GM18505 (cell line): ENCODE data around the gene ONECUT3.

ENCODE experiments used
- ATAC-seq: cut with Tn5 transposase; IDR thresholded peaks from one replicate; pipeline ENCODE4 v1.9.1; 2021; ENCODE audit not compliant: unreplicated experiment
- POLR2A ChIP-seq: IDR thresholded peaks from 4 replicates; pipeline ENCODE4 v1.6.1; 2011; ENCODE audit warnings: borderline replicate concordance; ENCODE audit not compliant: insufficient read depth, insufficient read length; ENCODE audit errors: extremely low read depth

The ONECUT3 gene

GRCh38 chr19:1773184-1773583 is 19.9 kb downstream of the ONECUT3 start:
- ATAC-seq, result no peak
- no peak for TF ChIP-seq POLR2A

GRCh38 chr19:1774989-1775772 is 21.9 kb downstream of the ONECUT3 start:
- ATAC-seq, result no peak
- TF ChIP-seq POLR2A, result no peak

GRCh38 chr19:1775951-1776605 is 22.8 kb downstream of the ONECUT3 start:
- ATAC-seq, result no peak
- TF ChIP-seq POLR2A, result no peak

GRCh38 chr19:1776606-1777147 is 23.4 kb downstream of the ONECUT3 start:
- no peak for TF ChIP-seq POLR2A
- ATAC-seq, result no peak

- TF ChIP-seq POLR2A, result no peak
- ATAC-seq, result no peak
These were observed 23.8 kb downstream of the ONECUT3 start for GRCh38 chr19:1777149-1777548.

GRCh38 chr19:1779574-1779973 is 26.3 kb downstream of the ONECUT3 start:
- TF ChIP-seq POLR2A, result no peak
- no peak for ATAC-seq

- TF ChIP-seq POLR2A, result no peak
- no peak for ATAC-seq
These were observed 27.1 kb downstream of the ONECUT3 start for GRCh38 chr19:1780272-1780958.

- ATAC-seq, result no peak
- TF ChIP-seq POLR2A, result no peak
These were observed 29.2 kb downstream of the ONECUT3 start for GRCh38 chr19:1782521-1782920.

- no peak for ATAC-seq
- TF ChIP-seq POLR2A, result no peak
These were observed 30.0 kb downstream of the ONECUT3 start for GRCh38 chr19:1783354-1783753.

- no peak for TF ChIP-seq POLR2A
- ATAC-seq, result no peak
These were observed 30.6 kb downstream of the ONECUT3 start for GRCh38 chr19:1783874-1784273.

GRCh38 chr19:1785310-1785709 is 32.0 kb downstream of the ONECUT3 start:
- TF ChIP-seq POLR2A, result no peak
- ATAC-seq, result no peak

GRCh38 chr19:1786668-1787067 is 33.4 kb downstream of the ONECUT3 start:
- no peak for TF ChIP-seq POLR2A
- ATAC-seq, result no peak

GRCh38 chr19:1787116-1787515 is 33.8 kb downstream of the ONECUT3 start:
- TF ChIP-seq POLR2A, result no peak
- ATAC-seq, result no peak
